Measurements from ENCODE around the gene NR4A3.
"Not testable (repeated sequence)": the region's sequence is repeated elsewhere in the genome, so short reads cannot be mapped to it uniquely, and the experiment has no call there.

The NR4A3 gene

DNA sequence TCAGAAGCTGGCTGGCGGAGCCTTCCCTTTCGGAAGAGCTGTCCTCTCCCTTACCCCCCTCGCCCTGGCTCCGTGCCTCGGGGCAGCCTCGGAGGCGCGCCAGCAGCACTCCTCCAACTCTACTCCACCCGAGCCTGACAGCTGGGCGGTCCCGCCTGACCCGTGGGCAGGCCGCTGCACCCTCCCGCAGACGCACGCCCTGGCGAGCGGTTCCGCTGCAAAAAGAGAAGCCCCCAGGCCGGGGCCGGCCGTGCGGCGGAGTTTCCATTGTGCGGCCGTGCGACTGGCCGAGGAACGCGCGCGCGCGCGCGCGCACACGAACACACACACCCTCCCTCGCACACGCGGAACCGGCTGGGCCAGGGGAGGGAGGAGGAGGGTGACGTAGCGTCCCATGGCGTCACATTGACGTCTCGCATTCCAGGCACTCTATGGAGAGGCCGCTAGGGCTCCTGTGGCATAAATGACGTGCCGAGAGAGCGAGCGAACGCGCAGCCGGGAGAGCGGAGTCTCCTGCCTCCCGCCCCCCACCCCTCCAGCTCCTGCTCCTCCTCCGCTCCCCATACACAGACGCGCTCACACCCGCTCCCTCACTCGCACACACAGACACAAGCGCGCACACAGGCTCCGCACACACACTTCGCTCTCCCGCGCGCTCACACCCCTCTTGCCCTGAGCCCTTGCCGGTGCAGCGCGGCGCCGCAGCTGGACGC lies at the start of gene NR4A3:
Gene NR4A3, plus strand, starts transcription at position 490 of the 713 bp plus-strand sequence. CDS start 6,158 bp downstream, outside the sequence.
- DNase-seq: peak; percentile 74

GRCh38 chr9:99773468-99774138 lies 48.1 kb upstream of the NR4A3 start:
- no peak for DNase-seq

DNA sequence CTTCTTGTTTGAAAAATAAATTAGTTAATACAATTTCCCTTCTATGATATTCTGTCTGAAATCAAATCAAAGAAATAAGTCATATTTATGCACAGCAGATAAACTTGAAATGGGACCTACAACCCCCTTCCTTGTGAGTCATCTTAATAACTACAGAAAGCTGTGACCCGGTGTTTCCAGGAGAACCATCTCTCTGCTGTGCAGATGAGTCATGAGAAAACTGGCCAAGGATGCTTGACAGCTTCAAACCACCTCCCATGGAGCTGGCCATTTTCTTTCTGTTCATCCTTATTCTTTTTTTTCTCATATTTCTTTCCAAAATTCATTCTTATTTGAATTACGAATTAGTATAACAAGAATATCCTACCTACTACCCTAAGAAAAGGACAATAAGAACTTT lies 43.4 kb upstream of the NR4A3 start:
- DNase-seq: no peak

- no peak for DNase-seq
These were observed 42.8 kb upstream of the NR4A3 start for GRCh38 chr9:99778836-99779235.

DNA sequence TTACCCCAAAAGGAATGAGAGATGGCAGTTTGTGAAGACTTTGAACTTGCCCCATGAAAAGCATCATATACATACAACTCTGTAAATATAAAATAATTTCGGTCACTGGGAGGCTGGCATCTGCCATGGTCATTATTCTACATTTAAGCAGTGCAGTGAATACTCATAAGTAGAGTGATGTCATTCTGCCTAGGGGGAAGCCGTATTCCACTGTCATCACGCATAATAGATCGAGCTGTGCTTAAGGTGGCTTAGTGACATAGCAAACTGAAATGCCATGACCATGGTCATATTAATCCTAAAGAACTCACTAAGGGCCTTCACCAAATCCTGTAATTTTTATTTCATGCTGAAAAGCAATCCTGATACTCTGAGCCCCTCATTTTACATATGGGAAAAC lies 42.4 kb upstream of the NR4A3 start:
- DNase-seq: no peak

DNA sequence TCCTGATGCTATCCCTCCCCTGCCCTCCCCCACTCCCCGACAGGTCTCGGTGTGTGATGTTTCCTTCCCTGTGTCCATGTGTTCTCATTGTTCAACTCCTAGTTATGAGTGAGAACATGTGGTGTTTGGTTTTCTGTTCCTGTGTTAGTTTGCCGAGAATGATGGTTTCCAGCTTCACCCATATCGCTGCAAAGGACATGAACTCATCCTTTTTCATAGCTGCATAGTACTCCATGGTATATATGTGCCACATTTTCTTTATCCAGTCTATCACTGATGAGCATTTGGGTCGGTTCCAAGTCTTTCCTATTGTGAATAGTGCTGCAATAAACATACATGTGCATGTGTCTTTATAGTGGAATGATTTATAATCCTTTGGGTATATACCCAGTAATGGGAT lies 39.3 kb upstream of the NR4A3 start:
- not testable (repeated sequence) for DNase-seq

DNA sequence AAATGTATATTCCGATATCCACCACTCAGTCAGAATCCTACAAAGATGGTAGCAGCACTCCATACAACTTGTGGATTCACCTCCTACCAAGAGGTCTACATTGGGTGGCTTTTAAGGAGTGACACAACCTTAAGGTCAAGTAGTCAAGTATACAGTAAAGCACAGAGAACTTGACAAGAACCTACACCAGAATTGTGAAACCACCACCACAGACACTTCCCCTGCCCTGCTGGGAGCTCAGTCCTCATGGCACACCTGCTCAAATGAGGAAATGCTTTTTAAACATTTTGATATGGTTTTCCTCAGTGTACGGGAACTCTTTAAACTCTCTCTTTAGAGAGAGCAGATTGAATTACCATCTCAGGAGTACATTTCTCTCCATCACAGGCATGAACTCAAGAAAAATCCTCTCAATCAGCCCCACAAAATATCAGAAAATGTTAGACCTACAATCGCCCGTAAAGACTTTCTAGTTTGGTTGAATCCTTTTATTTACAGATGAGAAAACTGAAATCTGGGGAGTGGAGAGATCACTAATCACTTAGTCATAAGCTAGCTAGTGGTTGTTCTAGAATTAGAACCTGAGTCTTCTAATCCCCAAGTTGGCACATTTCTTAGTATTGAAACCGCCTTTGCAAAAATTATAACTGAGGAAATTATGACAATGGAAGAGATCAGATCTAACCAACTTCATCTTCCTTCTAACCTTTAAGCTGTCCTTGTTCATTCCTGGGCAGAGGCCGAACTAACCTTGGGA lies 38.5 kb upstream of the NR4A3 start:
- DNase-seq: no peak

GRCh38 chr9:99783799-99784198 lies 37.9 kb upstream of the NR4A3 start:
- DNase-seq: no peak

GRCh38 chr9:99785010-99785590 lies 36.6 kb upstream of the NR4A3 start:
- no peak for DNase-seq

GRCh38 chr9:99787556-99787955 lies 34.1 kb upstream of the NR4A3 start:
- no peak for DNase-seq

DNA sequence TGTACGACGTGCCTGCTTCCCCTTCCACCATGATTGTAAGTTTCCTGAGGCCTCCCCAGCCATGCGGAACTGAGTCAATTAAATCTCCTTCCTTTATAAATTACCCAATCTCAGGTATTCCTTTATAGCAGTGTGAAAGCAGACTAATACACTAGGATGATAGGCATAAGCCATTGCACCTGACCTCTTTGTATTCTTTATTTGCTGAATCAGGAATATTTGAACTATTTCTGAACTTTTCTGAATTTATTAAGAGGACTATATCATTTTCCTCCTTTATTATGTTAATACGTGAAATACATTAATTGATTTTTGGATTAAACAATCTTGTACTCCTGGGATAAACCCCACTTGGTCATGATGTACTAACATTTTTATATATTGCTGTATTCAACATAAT lies 28.2 kb upstream of the NR4A3 start:
- DNase-seq: no peak

- DNase-seq: no peak
These were observed 25.5 kb upstream of the NR4A3 start for GRCh38 chr9:99796231-99796630.

DNA sequence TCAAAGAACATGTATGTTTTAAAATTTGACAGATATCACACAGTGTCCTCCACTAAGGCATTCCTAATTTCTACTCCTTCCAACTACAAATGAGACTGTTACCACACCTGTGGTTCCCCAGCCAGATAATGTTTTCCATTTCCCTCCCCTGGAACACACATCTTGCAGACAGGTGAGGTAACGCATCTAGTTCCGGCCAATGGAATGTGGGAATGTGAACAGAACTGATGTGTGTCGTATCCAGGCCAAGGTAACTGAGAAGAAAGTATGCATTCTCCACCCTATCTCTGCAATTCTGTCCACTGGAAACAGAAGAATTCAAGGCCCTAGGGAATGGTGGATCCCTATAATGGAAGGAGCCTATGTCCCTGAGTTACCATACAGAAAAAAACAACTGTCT lies 19.9 kb upstream of the NR4A3 start:
- no peak for DNase-seq

- no peak for DNase-seq
These were observed 18.0 kb upstream of the NR4A3 start for GRCh38 chr9:99803694-99804093.

- peak; percentile 9 for DNase-seq
These were observed 14.3 kb upstream of the NR4A3 start for GRCh38 chr9:99807276-99807852.

DNA sequence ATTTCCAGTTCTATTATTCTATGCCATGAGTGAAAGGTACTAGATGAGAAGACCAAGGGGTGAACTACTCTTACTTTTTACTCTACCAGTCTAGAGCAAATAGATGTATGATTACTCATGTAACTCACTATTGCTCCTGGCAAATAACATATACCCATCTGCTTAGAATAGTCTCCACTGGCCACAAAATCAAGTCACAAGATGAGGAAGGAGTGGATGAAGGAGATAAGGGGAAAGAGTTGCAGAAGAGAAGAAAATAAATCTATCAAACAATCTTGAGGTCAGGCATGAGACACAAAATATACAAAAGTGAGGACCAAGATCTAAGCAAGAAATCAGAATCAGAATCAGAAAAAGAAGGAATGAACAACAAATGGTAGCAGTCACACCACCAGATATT lies 13.7 kb upstream of the NR4A3 start:
- no peak for DNase-seq

- DNase-seq: no peak
These were observed 13.2 kb upstream of the NR4A3 start for GRCh38 chr9:99808454-99808853.

GRCh38 chr9:99809586-99810319 lies 11.9 kb upstream of the NR4A3 start:
- DNase-seq: no peak

DNA sequence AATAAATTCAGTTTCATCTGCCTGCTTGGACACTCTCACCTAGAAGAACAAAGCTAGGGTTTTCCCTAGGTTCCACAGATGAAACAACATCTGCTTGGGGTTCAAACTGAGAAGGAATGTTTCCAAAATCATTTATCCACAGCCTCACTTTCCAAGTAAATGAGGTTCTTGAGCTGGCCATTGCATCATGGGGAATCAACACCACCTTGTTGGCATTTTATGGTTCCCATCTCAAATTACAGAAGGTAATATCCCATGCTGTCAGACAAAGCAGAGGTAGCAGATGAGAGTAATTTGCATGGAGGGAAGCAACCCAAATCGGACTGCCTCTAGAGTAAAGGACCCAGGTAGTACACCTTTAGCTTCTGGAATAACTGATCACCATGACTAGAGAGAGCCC lies 10.5 kb upstream of the NR4A3 start:
- DNase-seq: no peak

DNA sequence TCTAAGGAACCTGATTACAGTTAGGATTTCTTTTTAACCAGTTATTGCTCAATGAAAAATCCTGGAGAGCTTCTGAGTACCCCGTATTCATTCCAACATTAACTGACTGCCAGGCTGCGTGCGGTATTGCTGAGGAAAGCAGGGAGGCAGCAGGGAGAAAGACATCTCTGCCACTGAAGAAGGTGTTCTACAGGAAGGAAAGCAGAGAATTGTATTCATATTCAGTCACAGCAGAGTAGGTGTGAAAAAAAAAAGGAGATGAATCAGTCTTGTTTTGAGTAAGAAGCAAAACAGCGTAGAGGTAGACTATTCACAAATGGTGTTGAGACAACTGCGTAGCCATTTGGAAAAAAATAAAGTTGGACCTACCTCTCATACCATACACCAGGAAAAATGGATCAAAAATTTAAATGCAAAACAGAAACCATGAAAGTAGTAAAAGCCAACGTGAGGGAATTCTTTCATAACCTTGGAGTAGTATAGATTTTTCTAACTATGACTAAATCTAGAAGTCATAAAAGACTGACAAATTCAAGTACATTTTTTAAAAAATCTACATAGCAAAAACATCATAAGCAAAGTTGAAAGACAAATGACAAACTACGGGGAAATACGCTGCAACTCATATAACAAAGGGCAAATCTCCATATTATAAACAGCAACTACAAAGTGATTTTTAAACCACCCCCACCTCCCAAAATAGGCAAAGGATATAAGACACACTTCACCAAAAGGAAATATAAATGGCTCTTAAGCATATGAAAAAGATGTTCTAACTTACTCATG lies 9.9 kb upstream of the NR4A3 start:
- no peak for DNase-seq

GRCh38 chr9:99813739-99814138 lies 7.9 kb upstream of the NR4A3 start:
- DNase-seq: no peak

GRCh38 chr9:99814359-99814758 lies 7.3 kb upstream of the NR4A3 start:
- DNase-seq: no peak

All from GDM1 (cell line).